ENCODE data around the gene ABCA4.

DNA sequence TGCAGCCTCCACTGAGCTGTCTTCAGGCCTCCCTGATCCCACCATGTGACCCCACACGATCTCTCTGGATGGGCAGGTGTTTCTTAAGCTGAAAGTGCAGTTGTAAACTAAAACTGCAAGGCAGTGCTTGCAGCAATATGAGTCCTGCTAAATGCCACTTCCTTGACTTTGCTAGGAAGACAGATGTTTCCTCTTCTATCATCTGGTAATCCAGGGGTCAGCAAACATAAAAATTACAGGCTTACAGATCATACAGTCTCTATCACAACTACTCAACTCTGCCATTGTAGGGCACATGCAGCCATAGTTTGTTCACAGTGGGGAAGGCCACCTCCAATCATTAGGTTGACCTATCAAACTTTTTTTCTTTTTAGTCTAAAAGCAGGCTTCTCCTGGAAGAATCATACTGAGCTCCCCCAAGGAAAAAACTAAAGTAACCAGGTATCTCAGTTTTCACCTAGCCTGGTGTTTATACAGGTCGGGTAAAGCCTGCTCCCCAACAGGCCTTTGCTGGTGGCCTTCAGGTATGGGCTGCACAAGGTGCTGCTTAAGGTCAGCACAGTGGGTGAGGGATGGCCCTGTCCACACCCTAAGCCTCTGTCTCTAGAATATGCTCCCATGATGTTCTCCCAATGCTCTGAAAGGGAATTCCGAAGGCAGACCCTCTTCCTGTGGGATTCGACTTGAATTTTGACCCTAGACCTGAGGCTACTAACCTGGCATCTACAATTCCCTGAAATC, 10.8 kb downstream of the ABCA4 start:
- TF ChIP-seq, protein P1, sequence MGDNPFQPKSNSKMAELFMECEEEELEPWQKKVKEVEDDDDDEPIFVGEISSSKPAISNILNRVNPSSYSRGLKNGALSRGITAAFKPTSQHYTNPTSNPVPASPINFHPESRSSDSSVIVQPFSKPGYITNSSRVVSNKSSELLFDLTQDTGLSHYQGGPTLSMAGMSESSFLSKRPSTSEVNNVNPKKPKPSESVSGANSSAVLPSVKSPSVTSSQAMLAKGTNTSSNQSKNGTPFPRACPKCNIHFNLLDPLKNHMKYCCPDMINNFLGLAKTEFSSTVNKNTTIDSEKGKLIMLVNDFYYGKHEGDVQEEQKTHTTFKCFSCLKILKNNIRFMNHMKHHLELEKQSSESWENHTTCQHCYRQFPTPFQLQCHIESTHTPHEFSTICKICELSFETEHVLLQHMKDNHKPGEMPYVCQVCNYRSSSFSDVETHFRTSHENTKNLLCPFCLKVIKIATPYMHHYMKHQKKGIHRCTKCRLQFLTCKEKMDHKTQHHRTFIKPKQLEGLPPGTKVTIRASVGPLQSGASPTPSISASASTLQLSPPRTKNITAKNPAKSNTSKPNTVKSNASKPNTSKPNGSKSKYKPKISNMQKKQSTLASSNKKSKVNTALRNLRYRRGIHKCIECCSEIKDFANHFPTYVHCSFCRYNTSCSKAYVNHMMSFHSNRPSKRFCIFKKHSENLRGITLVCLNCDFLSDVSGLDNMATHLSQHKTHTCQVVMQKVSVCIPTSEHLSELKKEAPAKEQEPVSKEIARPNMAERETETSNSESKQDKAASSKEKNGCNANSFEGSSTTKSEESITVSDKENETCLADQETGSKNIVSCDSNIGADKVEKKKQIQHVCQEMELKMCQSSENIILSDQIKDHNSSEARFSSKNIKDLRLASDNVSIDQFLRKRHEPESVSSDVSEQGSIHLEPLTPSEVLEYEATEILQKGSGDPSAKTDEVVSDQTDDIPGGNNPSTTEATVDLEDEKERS (tag by site-specific recombination; IDR thresholded peaks at IDR 0.05): no peak
- TF ChIP-seq ZNF121 (tag by site-specific recombination; IDR thresholded peaks at IDR 0.05) (no peak), ZFHX2 (tag by site-specific recombination; conservative IDR thresholded peaks at IDR 0.05) (no peak), HOXA7 (CRISPR knock-in tag; IDR thresholded peaks at IDR 0.05; ENCODE audit: borderline replicate concordance) (no peak), SETDB1 (IDR thresholded peaks at IDR 0.05; ENCODE audit: insufficient read length, low read length) (no peak), ZBTB7A (tag by site-specific recombination; IDR thresholded peaks at IDR 0.05; ENCODE audit: low read depth) (no peak), ZNF776 (tag by site-specific recombination; IDR thresholded peaks at IDR 0.05; ENCODE audit: borderline replicate concordance) (no peak), ZFP69B (tag by site-specific recombination; IDR thresholded peaks at IDR 0.05) (no peak), ZNF785 (tag by site-specific recombination; IDR thresholded peaks at IDR 0.05) (no peak), ZEB2 (tag by site-specific recombination; IDR thresholded peaks at IDR 0.05) (no peak)
- TF ChIP-seq, protein P2, sequence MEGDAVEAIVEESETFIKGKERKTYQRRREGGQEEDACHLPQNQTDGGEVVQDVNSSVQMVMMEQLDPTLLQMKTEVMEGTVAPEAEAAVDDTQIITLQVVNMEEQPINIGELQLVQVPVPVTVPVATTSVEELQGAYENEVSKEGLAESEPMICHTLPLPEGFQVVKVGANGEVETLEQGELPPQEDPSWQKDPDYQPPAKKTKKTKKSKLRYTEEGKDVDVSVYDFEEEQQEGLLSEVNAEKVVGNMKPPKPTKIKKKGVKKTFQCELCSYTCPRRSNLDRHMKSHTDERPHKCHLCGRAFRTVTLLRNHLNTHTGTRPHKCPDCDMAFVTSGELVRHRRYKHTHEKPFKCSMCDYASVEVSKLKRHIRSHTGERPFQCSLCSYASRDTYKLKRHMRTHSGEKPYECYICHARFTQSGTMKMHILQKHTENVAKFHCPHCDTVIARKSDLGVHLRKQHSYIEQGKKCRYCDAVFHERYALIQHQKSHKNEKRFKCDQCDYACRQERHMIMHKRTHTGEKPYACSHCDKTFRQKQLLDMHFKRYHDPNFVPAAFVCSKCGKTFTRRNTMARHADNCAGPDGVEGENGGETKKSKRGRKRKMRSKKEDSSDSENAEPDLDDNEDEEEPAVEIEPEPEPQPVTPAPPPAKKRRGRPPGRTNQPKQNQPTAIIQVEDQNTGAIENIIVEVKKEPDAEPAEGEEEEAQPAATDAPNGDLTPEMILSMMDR (tag by site-specific recombination; IDR thresholded peaks at IDR 0.05): no peak
- TF ChIP-seq, protein P3, sequence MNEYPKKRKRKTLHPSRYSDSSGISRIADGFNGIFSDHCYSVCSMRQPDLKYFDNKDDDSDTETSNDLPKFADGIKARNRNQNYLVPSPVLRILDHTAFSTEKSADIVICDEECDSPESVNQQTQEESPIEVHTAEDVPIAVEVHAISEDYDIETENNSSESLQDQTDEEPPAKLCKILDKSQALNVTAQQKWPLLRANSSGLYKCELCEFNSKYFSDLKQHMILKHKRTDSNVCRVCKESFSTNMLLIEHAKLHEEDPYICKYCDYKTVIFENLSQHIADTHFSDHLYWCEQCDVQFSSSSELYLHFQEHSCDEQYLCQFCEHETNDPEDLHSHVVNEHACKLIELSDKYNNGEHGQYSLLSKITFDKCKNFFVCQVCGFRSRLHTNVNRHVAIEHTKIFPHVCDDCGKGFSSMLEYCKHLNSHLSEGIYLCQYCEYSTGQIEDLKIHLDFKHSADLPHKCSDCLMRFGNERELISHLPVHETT (tag by site-specific recombination; IDR thresholded peaks at IDR 0.05): no peak
- TF ChIP-seq, protein P4, sequence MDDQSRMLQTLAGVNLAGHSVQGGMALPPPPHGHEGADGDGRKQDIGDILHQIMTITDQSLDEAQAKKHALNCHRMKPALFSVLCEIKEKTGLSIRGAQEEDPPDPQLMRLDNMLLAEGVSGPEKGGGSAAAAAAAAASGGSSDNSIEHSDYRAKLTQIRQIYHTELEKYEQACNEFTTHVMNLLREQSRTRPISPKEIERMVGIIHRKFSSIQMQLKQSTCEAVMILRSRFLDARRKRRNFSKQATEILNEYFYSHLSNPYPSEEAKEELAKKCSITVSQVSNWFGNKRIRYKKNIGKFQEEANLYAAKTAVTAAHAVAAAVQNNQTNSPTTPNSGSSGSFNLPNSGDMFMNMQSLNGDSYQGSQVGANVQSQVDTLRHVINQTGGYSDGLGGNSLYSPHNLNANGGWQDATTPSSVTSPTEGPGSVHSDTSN (CRISPR knock-in tag; IDR thresholded peaks at IDR 0.05): no peak
- TF ChIP-seq, protein P5, sequence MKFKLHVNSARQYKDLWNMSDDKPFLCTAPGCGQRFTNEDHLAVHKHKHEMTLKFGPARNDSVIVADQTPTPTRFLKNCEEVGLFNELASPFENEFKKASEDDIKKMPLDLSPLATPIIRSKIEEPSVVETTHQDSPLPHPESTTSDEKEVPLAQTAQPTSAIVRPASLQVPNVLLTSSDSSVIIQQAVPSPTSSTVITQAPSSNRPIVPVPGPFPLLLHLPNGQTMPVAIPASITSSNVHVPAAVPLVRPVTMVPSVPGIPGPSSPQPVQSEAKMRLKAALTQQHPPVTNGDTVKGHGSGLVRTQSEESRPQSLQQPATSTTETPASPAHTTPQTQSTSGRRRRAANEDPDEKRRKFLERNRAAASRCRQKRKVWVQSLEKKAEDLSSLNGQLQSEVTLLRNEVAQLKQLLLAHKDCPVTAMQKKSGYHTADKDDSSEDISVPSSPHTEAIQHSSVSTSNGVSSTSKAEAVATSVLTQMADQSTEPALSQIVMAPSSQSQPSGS (tag by site-specific recombination; IDR thresholded peaks at IDR 0.05; ENCODE audit: low read depth): no peak

Measured in HEK293 (cell line).